Natural killer cell (primary cell): ENCODE measurements around the gene PTCD1. TPM values are rescaled to one million over a fixed set of nuclear protein-coding genes. Genes with fewer than 3 reads are reported as not detected.
A peak's percentile ranks its signal among the peaks of the same experiment; 100 is the strongest.

ENCODE experiments used
- ATAC-seq, 3 donors: fragments of 150-1000 bp in 2 of 3; fragments of 200-7000 bp in 1 of 3; cut with Tn5 transposase; 1 replicate in 1 of 3; 2 replicates in 2 of 3; pipeline ENCODE4 v1.10.0; 2021; ENCODE audit warnings: mild to moderate bottlenecking in 2 of 3, moderate library complexity in 2 of 3
- DNase-seq, 2 donors: peaks; one replicate each; pipeline versions ENCODE4 v3.0.0 to v3.0.0-alpha.2; 2013 to 2021; ENCODE audit warnings: mixed read lengths in 1 of 2
- H3K27ac ChIP-seq: one replicate; pipeline ENCODE4 v1.5.1; 2013; ENCODE audit warnings: mild to moderate bottlenecking, low read length
- H3K27me3 ChIP-seq: one replicate; pipeline ENCODE4 v1.6.1; 2013; ENCODE audit warnings: low read length; ENCODE audit not compliant: control insufficient read depth, insufficient read depth
- H3K36me3 ChIP-seq: one replicate; pipeline ENCODE4 v1.6.1; 2013; ENCODE audit warnings: low read length; ENCODE audit not compliant: control insufficient read depth, insufficient read depth
- H3K4me1 ChIP-seq: one replicate; pipeline ENCODE4 v1.6.1; 2013; ENCODE audit warnings: low read length; ENCODE audit not compliant: control insufficient read depth, insufficient read depth
- H3K4me3 ChIP-seq: one replicate; pipeline ENCODE4 v1.5.1; 2013; ENCODE audit warnings: low read length
- H3K9me3 ChIP-seq: one replicate; pipeline ENCODE4 v1.6.1; 2013; ENCODE audit warnings: low read length; ENCODE audit not compliant: control insufficient read depth, insufficient read depth
- H3K27ac Mint-ChIP-seq, 2 donors: one replicate each; pipeline ENCODE4 v1.8.0; 2022; ENCODE audit warnings: mild to moderate bottlenecking in 2 of 2, mixed read lengths in 2 of 2, moderate library complexity in 1 of 2
- H3K27me3 Mint-ChIP-seq, 2 donors: one replicate each; pipeline ENCODE4 v1.8.0; 2022; ENCODE audit warnings: low read depth in 2 of 2, mixed read lengths in 2 of 2
- H3K36me3 Mint-ChIP-seq: one replicate; pipeline ENCODE4 v1.8.0; 2022; ENCODE audit warnings: mixed read lengths
- H3K4me1 Mint-ChIP-seq, 2 donors: one replicate each; pipeline ENCODE4 v1.8.0; 2022; ENCODE audit warnings: mixed read lengths in 2 of 2
- H3K4me3 Mint-ChIP-seq: one replicate; pipeline ENCODE4 v1.8.0; 2022; ENCODE audit warnings: mild to moderate bottlenecking, moderate library complexity, mixed read lengths
- H3K9me3 Mint-ChIP-seq, 2 donors: one replicate each; pipeline ENCODE4 v1.8.0; 2022; ENCODE audit warnings: mixed read lengths in 2 of 2
- CTCF ChIP-seq: fragments of 200-600 bp; IDR thresholded peaks from one replicate; pipeline ENCODE4 v1.8.0; 2022; ENCODE audit warnings: antibody characterized with exemption
- WGBS: methylation state at CpG from one replicate; pipeline ENCODE4 v1.1.7; 2013; ENCODE audit warnings: missing lambda C conversion rate; ENCODE audit not compliant: insufficient coverage; 5-methylcytosine and 5-hydroxymethylcytosine counted together
- intact Hi-C: fragments of 100-400 bp; cut with micrococcal nuclease; formaldehyde crosslinking; loops from one replicate; pipeline ENCODE4 v1.14.2; 2022
- total RNA-seq, 4 donors: library from RNA; stranded (reverse); fragments of 120-200 nt in 1 of 4; gene quantifications; one replicate each; pipeline versions ENCODE4 v1.2.3 to v1.2.4, GENCODE V29; 2013 to 2022

Gene PTCD1
- total RNA-seq, 3 donors from 2014 or later (not counting 1 experiment from before 2014, with no cell fraction given), result 5.3 to 6.6 (median 6.4) TPM

DNA sequence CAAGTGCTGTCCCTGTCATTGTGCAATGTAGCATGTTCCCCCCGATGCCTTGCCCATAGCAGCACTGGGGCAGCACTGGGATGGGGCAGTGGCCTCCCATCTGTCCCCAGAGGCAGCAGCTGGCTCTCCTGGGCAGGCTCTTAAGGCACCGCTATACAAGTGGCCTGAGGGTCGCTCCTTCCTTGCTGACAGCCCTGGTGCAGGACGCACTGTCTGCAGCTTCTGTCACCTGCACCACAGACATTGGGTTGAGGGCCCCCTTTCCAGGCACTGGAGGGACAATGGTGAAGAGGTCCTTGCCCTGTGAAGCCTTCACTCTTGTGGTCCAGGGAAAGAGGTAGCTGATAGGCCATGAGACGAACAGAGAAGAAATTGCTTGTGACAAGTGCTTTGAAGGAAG is 10.7 kb upstream of the PTCD1 start:
- Mint-ChIP-seq H3K4me1 (peaks cover 0 to 6% of the 10 kb centered on the region in 2 donors), H3K9me3 (no peaks in the 10 kb centered on the region), H3K27me3 (no peaks in the 10 kb centered on the region), H3K36me3 (no peaks in the 10 kb centered on the region), H3K4me3 (no peak overlapping the region), H3K27ac (peak overlapping the region in 1 of 2 donors; percentile 14)
- TF ChIP-seq CTCF, result no peak
- DNase-seq, result no peak
- Histone ChIP-seq H3K4me3 (no peak overlapping the region), H3K27me3 (no peaks in the 10 kb centered on the region), H3K27ac (no peak overlapping the region), H3K9me3 (no peaks in the 10 kb centered on the region), H3K36me3 (peaks cover 54% of the 10 kb centered on the region), H3K4me1 (no peaks in the 10 kb centered on the region)
- intact Hi-C loops, result no loop called here
- WGBS, result 95% methylated on average over 5 of the region's 5 CpGs
- ATAC-seq, result no peak

GRCh38 chr7:99448855-99449254 is 10.3 kb upstream of the PTCD1 start:
- peaks cover 51% of the 10 kb centered on the region for H3K36me3 ChIP-seq
- no peaks in the 10 kb centered on the region for H3K27me3 Mint-ChIP-seq
- no peak overlapping the region for H3K4me3 Mint-ChIP-seq
- WGBS, result 98% methylated on average over 10 of the region's 10 CpGs
- H3K4me3 ChIP-seq, result no peak overlapping the region
- H3K36me3 Mint-ChIP-seq, result no peaks in the 10 kb centered on the region
- intact Hi-C loops, result no loop called here
- no peak overlapping the region for H3K27ac ChIP-seq
- H3K4me1 Mint-ChIP-seq, result peaks cover 0 to 6% of the 10 kb centered on the region in 2 donors
- no peak overlapping the region for H3K27ac Mint-ChIP-seq
- ATAC-seq, result peak in 1 of 3 donors; percentile 21
- no peaks in the 10 kb centered on the region for H3K4me1 ChIP-seq
- no peaks in the 10 kb centered on the region for H3K9me3 Mint-ChIP-seq
- no peak for DNase-seq
- no peak for TF ChIP-seq CTCF
- no peaks in the 10 kb centered on the region for H3K27me3 ChIP-seq
- H3K9me3 ChIP-seq, result no peaks in the 10 kb centered on the region

GRCh38 chr7:99447943-99448342 is 9.3 kb upstream of the PTCD1 start:
- Histone ChIP-seq H3K4me1 (no peaks in the 10 kb centered on the region), H3K27me3 (no peaks in the 10 kb centered on the region), H3K36me3 (peaks cover 46% of the 10 kb centered on the region), H3K4me3 (no peak overlapping the region), H3K9me3 (no peaks in the 10 kb centered on the region), H3K27ac (no peak overlapping the region)
- Mint-ChIP-seq H3K36me3 (no peaks in the 10 kb centered on the region), H3K9me3 (no peaks in the 10 kb centered on the region), H3K27ac (no peak overlapping the region), H3K4me1 (peaks cover 0 to 10% of the 10 kb centered on the region in 2 donors), H3K27me3 (no peaks in the 10 kb centered on the region), H3K4me3 (no peak overlapping the region)
- 92% methylated on average over 10 of the region's 10 CpGs for WGBS
- DNase-seq, result peak in 1 of 2 donors; percentile 31
- no peak for TF ChIP-seq CTCF
- intact Hi-C loops, result no loop called here
- no peak for ATAC-seq

DNA sequence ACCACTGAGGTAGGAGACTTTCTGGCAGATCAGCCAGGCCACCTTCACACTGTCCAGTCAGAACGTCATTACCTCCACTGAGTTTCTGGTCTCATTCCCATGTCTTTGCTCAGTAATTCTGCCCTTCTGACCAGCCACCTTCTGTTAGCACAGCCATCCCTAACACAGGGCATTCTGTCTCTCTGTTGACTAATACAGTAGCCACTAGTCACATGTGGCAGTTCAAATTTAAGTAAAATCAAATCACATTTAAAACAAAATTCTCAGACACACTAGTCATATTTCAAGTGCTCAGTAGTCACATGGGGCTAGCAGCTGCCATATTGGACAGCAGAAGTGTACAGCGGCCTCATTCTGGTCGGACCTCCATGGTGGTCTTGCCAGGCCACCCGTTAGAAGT is 7.5 kb upstream of the PTCD1 start:
- Histone ChIP-seq H3K9me3 (no peaks in the 10 kb centered on the region), H3K27ac (no peak overlapping the region), H3K27me3 (no peaks in the 10 kb centered on the region), H3K4me1 (no peaks in the 10 kb centered on the region), H3K4me3 (no peak overlapping the region), H3K36me3 (peaks cover 41% of the 10 kb centered on the region)
- no peak for TF ChIP-seq CTCF
- Mint-ChIP-seq H3K27ac (no peak overlapping the region), H3K4me3 (no peak overlapping the region), H3K9me3 (no peaks in the 10 kb centered on the region), H3K36me3 (no peaks in the 10 kb centered on the region), H3K4me1 (peaks cover 0 to 19% of the 10 kb centered on the region in 2 donors), H3K27me3 (no peaks in the 10 kb centered on the region)
- intact Hi-C loops, result no loop called here
- ATAC-seq (no peak), DNase-seq (no peak)
- WGBS, result 94% methylated on average over 4 of the region's 4 CpGs
